CD14-positive monocyte (primary cell): ENCODE data around the gene PTPRQ. TPM values are rescaled to one million over a fixed set of nuclear protein-coding genes. Genes with fewer than 3 reads are reported as not detected.

ENCODE experiments used
- DNase-seq, 3 donors: peaks; one replicate each; pipeline ENCODE4 v3.0.0-alpha.2; 2011 to 2022
- H2AFZ ChIP-seq: 2 replicates; pipeline ENCODE4 v1.6.0; 2012; ENCODE audit warnings: mild to moderate bottlenecking, low read depth, low read length, inconsistent platforms; ENCODE audit not compliant: insufficient read depth, poor library complexity, severe bottlenecking
- H3K27ac ChIP-seq, 2 donors: 1 replicate in 1 of 2; 2 replicates in 1 of 2; pipeline ENCODE4 v1.5.1; 2012 to 2013; ENCODE audit warnings: low read length in 2 of 2, control low read depth in 1 of 2, inconsistent platforms in 1 of 2, low read depth in 1 of 2, mild to moderate bottlenecking in 1 of 2
- H3K27me3 ChIP-seq, 2 donors: one replicate each; pipeline versions ENCODE4 v1.6.0 to v1.6.1; 2011 to 2013; ENCODE audit warnings: low read length in 2 of 2; ENCODE audit not compliant: control insufficient read depth in 2 of 2, insufficient read depth in 2 of 2
- H3K36me3 ChIP-seq, 2 donors: replicated peaks in 1 of 2; 1 replicate in 1 of 2; 2 replicates in 1 of 2; pipeline versions ENCODE4 v1.5.1 to v1.6.1; 2012 to 2013; ENCODE audit warnings: low read length in 2 of 2, control low read depth in 1 of 2, inconsistent platforms in 1 of 2, mild to moderate bottlenecking in 1 of 2; ENCODE audit not compliant: insufficient read depth in 2 of 2, control insufficient read depth in 1 of 2
- H3K4me1 ChIP-seq, 2 donors: 1 replicate in 1 of 2; 2 replicates in 1 of 2; pipeline versions ENCODE4 v1.5.1 to v1.6.1; 2012 to 2013; ENCODE audit warnings: low read length in 2 of 2, control low read depth in 1 of 2, inconsistent platforms in 1 of 2, mild to moderate bottlenecking in 1 of 2, moderate library complexity in 1 of 2; ENCODE audit not compliant: insufficient read depth in 2 of 2, control insufficient read depth in 1 of 2
- H3K4me2 ChIP-seq: replicated peaks from 2 replicates; pipeline ENCODE3; 2012; ENCODE audit warnings: low read length, moderate library complexity, mild to moderate bottlenecking; ENCODE audit not compliant: poor library complexity, severe bottlenecking; ENCODE audit errors: extremely low read depth
- H3K4me3 ChIP-seq, 3 experiments: fragments of 200-600 bp in 1 of 3; sonication (generic) in 1 of 3; replicated peaks in 1 of 3; 1 replicate in 2 of 3; 2 replicates in 1 of 3; pipeline ENCODE4 v1.5.1; 2011 to 2013; ENCODE audit warnings: low read length in 3 of 3, mild to moderate bottlenecking in 3 of 3, control low read depth in 2 of 3, low read depth in 2 of 3, inconsistent platforms in 1 of 3, moderate library complexity in 1 of 3
- H3K79me2 ChIP-seq: 2 replicates; pipeline ENCODE4 v1.6.0; 2012; ENCODE audit warnings: mild to moderate bottlenecking, control low read depth, inconsistent platforms, low read length, moderate library complexity; ENCODE audit not compliant: insufficient read depth
- H3K9ac ChIP-seq: 2 replicates; pipeline ENCODE4 v1.6.0; 2017; ENCODE audit warnings: low read length, mild to moderate bottlenecking; ENCODE audit not compliant: insufficient read depth, poor library complexity, severe bottlenecking
- H3K9me3 ChIP-seq, 2 donors: replicated peaks in 1 of 2; 1 replicate in 1 of 2; 2 replicates in 1 of 2; pipeline versions ENCODE4 v1.5.1 to v1.6.1; 2012 to 2013; ENCODE audit warnings: low read length in 2 of 2, control low read depth in 1 of 2; ENCODE audit not compliant: control insufficient read depth in 1 of 2, insufficient read depth in 1 of 2
- H4K20me1 ChIP-seq: 2 replicates; pipeline ENCODE4 v1.6.0; 2012; ENCODE audit warnings: mild to moderate bottlenecking, low read length, control low read depth, moderate library complexity; ENCODE audit not compliant: insufficient read depth
- H3K27ac Mint-ChIP-seq, 7 donors: one replicate each; pipeline ENCODE4 v1.8.0; 2020; ENCODE audit warnings: mild to moderate bottlenecking in 7 of 7, mixed read lengths in 7 of 7, moderate library complexity in 6 of 7, inconsistent platforms in 2 of 7
- H3K27me3 Mint-ChIP-seq, 3 donors: one replicate each; pipeline ENCODE4 v1.8.0; 2021 to 2022; ENCODE audit warnings: low read depth in 3 of 3, mild to moderate bottlenecking in 3 of 3, mixed read lengths in 3 of 3, moderate library complexity in 3 of 3, inconsistent platforms in 1 of 3
- H3K36me3 Mint-ChIP-seq, 2 donors: one replicate each; pipeline ENCODE4 v1.8.0; 2020; ENCODE audit warnings: mixed read lengths in 2 of 2, inconsistent platforms in 1 of 2, mild to moderate bottlenecking in 1 of 2
- H3K4me1 Mint-ChIP-seq: one replicate; pipeline ENCODE4 v1.8.0; 2020; ENCODE audit warnings: mild to moderate bottlenecking, mixed read lengths
- H3K4me3 Mint-ChIP-seq, 2 donors: one replicate each; pipeline ENCODE4 v1.8.0; 2020; ENCODE audit warnings: mild to moderate bottlenecking in 2 of 2, mixed read lengths in 2 of 2, moderate library complexity in 1 of 2
- H3K9me3 Mint-ChIP-seq, 7 donors: one replicate each; pipeline ENCODE4 v1.8.0; 2020 to 2022; ENCODE audit warnings: mixed read lengths in 7 of 7, mild to moderate bottlenecking in 6 of 7, moderate library complexity in 6 of 7, inconsistent platforms in 2 of 7
- CTCF ChIP-seq: fragments of 200-600 bp; IDR thresholded peaks from one replicate; pipeline ENCODE4 v1.8.0; 2022; ENCODE audit warnings: antibody characterized with exemption, mild to moderate bottlenecking
- WGBS: methylation state at CpG from one replicate; pipeline ENCODE4 v1.1.5; 2013; ENCODE audit warnings: missing lambda C conversion rate; ENCODE audit not compliant: insufficient coverage; 5-methylcytosine and 5-hydroxymethylcytosine counted together
- intact Hi-C, 2 donors: fragments of 100-400 bp; cut with micrococcal nuclease; formaldehyde crosslinking; loops; one replicate each; pipeline versions ENCODE4 v1.15.0 to v1.15.1; 2023
- polyA plus RNA-seq, 3 donors: library from polyadenylated mRNA; depleted of rRNA in 1 of 3; unstranded in 2 of 3; stranded (reverse) in 1 of 3; fragments of 300-500 nt in 2 of 3; fragments of >200 nt in 1 of 3; fragmentation: Illumina TruSeq in 2 of 3; gene quantifications; 1 replicate in 2 of 3; 2 replicates in 1 of 3; pipeline ENCODE4 v1.2.3, GENCODE V29; 2012 to 2021

Gene PTPRQ
- polyA plus RNA-seq, 3 donors, result not detected

GRCh38 chr12:80596509-80596908, 152.5 kb downstream of the PTPRQ start:
- Histone ChIP-seq H3K36me3 (no peaks in the 10 kb centered on the region), H3K9me3 (no peaks in the 10 kb centered on the region), H3K9ac (no peak overlapping the region), H3K4me3 (no peak overlapping the region), H4K20me1 (no peaks in the 10 kb centered on the region), H2AFZ (no peak overlapping the region), H3K4me1 (no peaks in the 10 kb centered on the region), H3K79me2 (no peaks in the 10 kb centered on the region), H3K4me2 (no peak overlapping the region), H3K27ac (no peak overlapping the region), H3K27me3 (no peaks in the 10 kb centered on the region)
- no peak overlapping the region for H3K4me3 Mint-ChIP-seq
- no peak for DNase-seq
- intact Hi-C loops, result no loop called here
- no peak overlapping the region for H3K27ac Mint-ChIP-seq
- no peak for TF ChIP-seq CTCF
- H3K27me3 Mint-ChIP-seq, result peaks cover 0 to 2% (median 0%) of the 10 kb centered on the region in 3 donors
- no peaks in the 10 kb centered on the region for H3K9me3 Mint-ChIP-seq
- H3K36me3 Mint-ChIP-seq, result no peaks in the 10 kb centered on the region
- peaks cover 1% of the 10 kb centered on the region for H3K4me1 Mint-ChIP-seq

DNA sequence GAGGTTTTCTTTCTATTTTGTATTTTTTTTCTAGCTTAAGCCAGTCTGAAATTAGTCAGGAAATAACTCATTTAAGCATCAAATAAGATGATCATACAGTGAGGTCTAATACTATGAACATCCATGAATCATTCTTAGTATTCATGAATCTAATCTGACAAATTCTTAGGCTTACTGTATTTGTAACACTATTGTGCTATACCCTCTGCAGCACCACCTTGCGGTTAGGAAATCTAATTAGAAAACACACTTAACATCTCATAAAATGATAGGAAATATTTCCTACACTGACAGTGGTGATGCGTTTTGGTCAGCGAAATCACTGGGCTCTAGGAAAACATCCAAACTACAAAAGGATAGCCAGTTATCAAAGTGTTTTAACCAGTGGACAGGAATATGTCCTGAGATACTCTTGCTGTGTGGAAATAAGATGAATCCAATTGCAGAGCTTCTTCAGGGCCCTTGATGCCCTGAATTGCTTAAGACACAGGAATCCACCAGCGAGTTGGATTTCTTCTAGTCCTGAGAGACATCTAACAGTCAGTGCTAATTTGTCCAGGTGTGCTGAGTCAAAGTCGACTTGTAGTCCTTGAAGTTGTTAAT, 154.1 kb downstream of the PTPRQ start:
- Histone ChIP-seq H3K4me3 (no peak overlapping the region), H3K9ac (no peak overlapping the region), H3K4me2 (no peak overlapping the region), H3K36me3 (no peaks in the 10 kb centered on the region), H4K20me1 (no peaks in the 10 kb centered on the region), H2AFZ (no peak overlapping the region), H3K27ac (no peak overlapping the region), H3K27me3 (no peaks in the 10 kb centered on the region), H3K4me1 (no peaks in the 10 kb centered on the region), H3K79me2 (no peaks in the 10 kb centered on the region), H3K9me3 (no peaks in the 10 kb centered on the region)
- Mint-ChIP-seq H3K4me1 (peaks cover 1% of the 10 kb centered on the region), H3K9me3 (no peaks in the 10 kb centered on the region), H3K36me3 (no peaks in the 10 kb centered on the region), H3K27me3 (peaks cover 0 to 2% (median 0%) of the 10 kb centered on the region in 3 donors), H3K27ac (no peak overlapping the region), H3K4me3 (no peak overlapping the region)
- DNase-seq, result no peak
- no peak for TF ChIP-seq CTCF
- 75% methylated on average over 2 of the region's 5 CpGs for WGBS
- intact Hi-C loops, result no loop called here
